DOHH2 (cell line): ENCODE measurements around the gene EBNA1BP2.

Experiments used
- H3F3A ChIP-seq: fragments of 200-600 bp; sonication (generic), shearing (Covaris generic); 2 replicates; pipeline ENCODE4 v1.6.0; 2016; ENCODE audit warnings: antibody characterized with exemption, mild to moderate bottlenecking; ENCODE audit not compliant: control insufficient read depth, insufficient read depth
- H3K27ac ChIP-seq: fragments of 200-600 bp; sonication (generic); 2 replicates; pipeline ENCODE4 v1.5.1; 2014; ENCODE audit warnings: low read depth, mild to moderate bottlenecking, low read length, moderate library complexity
- H3K27me3 ChIP-seq: fragments of 200-600 bp; sonication (generic); 2 replicates; pipeline ENCODE4 v1.6.1; 2014; ENCODE audit warnings: mild to moderate bottlenecking, low read length, mixed read lengths; ENCODE audit not compliant: control insufficient read depth
- H3K36me3 ChIP-seq: fragments of 200-600 bp; sonication (generic); 2 replicates; pipeline ENCODE4 v1.6.1; 2014; ENCODE audit warnings: mild to moderate bottlenecking, low read length, moderate library complexity, mixed read lengths; ENCODE audit not compliant: control insufficient read depth
- H3K4me1 ChIP-seq: fragments of 200-600 bp; sonication (generic); 2 replicates; pipeline ENCODE4 v1.6.1; 2014; ENCODE audit warnings: mild to moderate bottlenecking, low read length, mixed read lengths; ENCODE audit not compliant: control insufficient read depth
- H3K4me2 ChIP-seq: fragments of 200-600 bp; sonication (generic); 2 replicates; pipeline ENCODE4 v1.6.0; 2014; ENCODE audit warnings: mild to moderate bottlenecking, low read length, moderate library complexity
- H3K4me3 ChIP-seq: fragments of 200-600 bp; sonication (generic); 2 replicates; pipeline ENCODE4 v1.5.1; 2014; ENCODE audit warnings: mild to moderate bottlenecking, low read length, mixed read lengths
- H3K79me2 ChIP-seq: fragments of 200-600 bp; sonication (generic); 2 replicates; pipeline ENCODE4 v1.6.1; 2014; ENCODE audit warnings: mild to moderate bottlenecking, low read length, mixed read lengths; ENCODE audit not compliant: control insufficient read depth
- H3K9me2 ChIP-seq: fragments of 200-600 bp; sonication (generic); replicated peaks from 2 replicates; pipeline ENCODE4 v1.6.1; 2014; ENCODE audit warnings: mild to moderate bottlenecking, low read length, mixed read lengths; ENCODE audit not compliant: control insufficient read depth
- H3K9me3 ChIP-seq: fragments of 200-600 bp; sonication (generic); 2 replicates; pipeline ENCODE4 v1.6.1; 2014; ENCODE audit warnings: antibody characterized with exemption, low read length, mixed read lengths; ENCODE audit not compliant: control insufficient read depth, insufficient read depth
- H4K20me1 ChIP-seq: fragments of 200-600 bp; sonication (generic); 2 replicates; pipeline ENCODE4 v1.6.0; 2014; ENCODE audit warnings: low read depth, mild to moderate bottlenecking, antibody characterized with exemption, low read length, moderate library complexity; ENCODE audit not compliant: control insufficient read depth, insufficient read depth
- CTCF ChIP-seq: fragments of 200-600 bp; sonication (generic); IDR thresholded peaks from one replicate; pipeline ENCODE4 v1.5.1; 2014; ENCODE audit warnings: antibody characterized with exemption, mild to moderate bottlenecking, low read depth, low read length; ENCODE audit not compliant: poor library complexity, severe bottlenecking
- EZH2phosphoT487 ChIP-seq: fragments of 200-600 bp; sonication (generic); IDR thresholded peaks from 2 replicates; pipeline ENCODE4 v1.6.1; 2017; ENCODE audit warnings: borderline replicate concordance, mild to moderate bottlenecking, antibody characterized with exemption, low read length, moderate library complexity, mixed read lengths

Gene EBNA1BP2

DNA sequence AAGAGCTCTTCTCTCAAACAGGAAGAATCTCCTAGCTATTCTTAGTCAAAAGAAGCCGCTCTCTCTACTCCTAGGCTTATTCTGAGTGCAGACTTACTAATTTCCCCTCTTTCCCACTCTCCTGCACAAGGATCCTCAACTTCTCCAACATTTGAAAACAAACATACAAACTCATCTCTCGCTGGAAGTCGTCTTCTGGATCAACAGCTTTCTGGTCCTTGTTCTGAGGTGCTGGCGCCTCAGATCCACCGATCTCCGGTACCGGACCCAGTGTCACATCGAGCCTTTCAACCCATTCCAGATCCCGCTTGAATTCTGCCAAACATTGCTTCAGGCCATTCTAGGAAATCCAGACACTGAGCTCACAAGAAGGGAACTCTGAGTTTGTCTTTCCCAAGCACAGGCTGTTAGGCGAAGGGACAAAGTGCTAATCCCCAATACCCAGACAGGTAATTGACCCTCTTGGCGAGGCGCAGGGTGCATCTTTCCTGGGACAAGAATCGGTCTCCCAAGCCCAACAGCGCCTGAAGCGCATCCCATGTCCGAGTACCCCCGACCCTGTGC, 696 bp downstream of the EBNA1BP2 start:
- Histone ChIP-seq H4K20me1 (no peaks in the 10 kb centered on the region), H3K9me3 (no peaks in the 10 kb centered on the region), H3K27ac (no peak overlapping the region; the same call in 1 of the 2 replicates), H3K27me3 (peaks cover 12% of the 10 kb centered on the region), H3K4me1 (peaks cover 16% of the 10 kb centered on the region), H3F3A (no peaks in the 10 kb centered on the region), H3K79me2 (peaks cover 33% of the 10 kb centered on the region), H3K4me3 (peak overlapping the region; percentile 98), H3K9me2 (no peaks in the 10 kb centered on the region), H3K4me2 (peak overlapping the region; percentile 78), H3K36me3 (peaks cover 51% of the 10 kb centered on the region)
- TF ChIP-seq CTCF (no peak), EZH2phosphoT487 (no peak)

GRCh38 chr1:43165765-43166164, 6.3 kb downstream of the EBNA1BP2 start:
- H4K20me1 ChIP-seq = no peaks in the 10 kb centered on the region
- no peak for TF ChIP-seq CTCF
- no peak for TF ChIP-seq EZH2phosphoT487
- no peaks in the 10 kb centered on the region for H3K9me2 ChIP-seq
- H3K79me2 ChIP-seq = peaks cover 19% of the 10 kb centered on the region
- H3F3A ChIP-seq = no peaks in the 10 kb centered on the region; the same call in 1 of the 2 replicates
- H3K9me3 ChIP-seq = no peaks in the 10 kb centered on the region
- H3K36me3 ChIP-seq = peaks cover 76% of the 10 kb centered on the region
- H3K27me3 ChIP-seq = no peaks in the 10 kb centered on the region
- peaks cover 6% of the 10 kb centered on the region for H3K4me1 ChIP-seq
- H3K4me3 ChIP-seq = no peak overlapping the region
- H3K4me2 ChIP-seq = no peak overlapping the region
- H3K27ac ChIP-seq = no peak overlapping the region

- TF ChIP-seq EZH2phosphoT487 (no peak), CTCF (no peak)
- Histone ChIP-seq H3K9me2 (no peaks in the 10 kb centered on the region), H4K20me1 (no peaks in the 10 kb centered on the region), H3K79me2 (peaks cover 13% of the 10 kb centered on the region), H3K27ac (no peak overlapping the region), H3F3A (peaks cover 4% of the 10 kb centered on the region), H3K4me3 (no peak overlapping the region), H3K4me1 (peaks cover under 1% of the 10 kb centered on the region; the same call in 1 of the 2 replicates), H3K4me2 (no peak overlapping the region), H3K36me3 (peaks cover 70% of the 10 kb centered on the region), H3K9me3 (no peaks in the 10 kb centered on the region), H3K27me3 (no peaks in the 10 kb centered on the region)
These were observed 6.9 kb downstream of the EBNA1BP2 start for GRCh38 chr1:43165162-43165561.
